Lower leg skin (tissue), 3 donors: ENCODE data around the gene OTUB1.

Experiments
- POLR2A ChIP-seq, 2 donors: fragments of 450-650 bp; IDR thresholded peaks; one replicate each; pipeline ENCODE4 v1.6.1; 2016 to 2017; ENCODE audit warnings: antibody characterized with exemption in 2 of 2, mild to moderate bottlenecking in 1 of 2, moderate library complexity in 1 of 2
- TF ChIP-seq, protein P1 (sequence below), 3 donors: fragments of 450-650 bp; IDR thresholded peaks; one replicate each; pipeline ENCODE4 v1.5.1; 2016; ENCODE audit warnings: antibody characterized with exemption in 3 of 3, mild to moderate bottlenecking in 3 of 3, moderate library complexity in 2 of 3

DNA sequence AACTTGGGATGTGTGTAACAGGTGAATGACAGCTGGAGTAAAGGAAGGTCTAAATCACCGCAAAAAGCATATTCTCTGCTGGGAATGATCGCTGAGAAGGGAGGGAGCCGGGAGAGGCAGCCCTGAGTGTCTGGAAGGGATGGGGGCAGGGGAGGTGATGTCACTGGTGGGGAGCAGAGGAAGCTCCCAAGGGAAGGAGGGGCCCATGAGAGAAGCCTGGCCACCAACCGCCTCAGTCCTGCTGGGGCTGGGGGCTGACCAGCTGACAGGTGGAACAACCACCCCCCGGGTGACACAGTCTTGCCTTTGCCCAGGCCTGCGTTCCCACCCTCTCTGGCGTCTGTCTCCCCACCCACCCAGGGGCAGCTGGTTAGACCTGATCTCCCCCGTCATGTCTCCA, 43.5 kb downstream of the OTUB1 start:
- TF ChIP-seq, protein P1, sequence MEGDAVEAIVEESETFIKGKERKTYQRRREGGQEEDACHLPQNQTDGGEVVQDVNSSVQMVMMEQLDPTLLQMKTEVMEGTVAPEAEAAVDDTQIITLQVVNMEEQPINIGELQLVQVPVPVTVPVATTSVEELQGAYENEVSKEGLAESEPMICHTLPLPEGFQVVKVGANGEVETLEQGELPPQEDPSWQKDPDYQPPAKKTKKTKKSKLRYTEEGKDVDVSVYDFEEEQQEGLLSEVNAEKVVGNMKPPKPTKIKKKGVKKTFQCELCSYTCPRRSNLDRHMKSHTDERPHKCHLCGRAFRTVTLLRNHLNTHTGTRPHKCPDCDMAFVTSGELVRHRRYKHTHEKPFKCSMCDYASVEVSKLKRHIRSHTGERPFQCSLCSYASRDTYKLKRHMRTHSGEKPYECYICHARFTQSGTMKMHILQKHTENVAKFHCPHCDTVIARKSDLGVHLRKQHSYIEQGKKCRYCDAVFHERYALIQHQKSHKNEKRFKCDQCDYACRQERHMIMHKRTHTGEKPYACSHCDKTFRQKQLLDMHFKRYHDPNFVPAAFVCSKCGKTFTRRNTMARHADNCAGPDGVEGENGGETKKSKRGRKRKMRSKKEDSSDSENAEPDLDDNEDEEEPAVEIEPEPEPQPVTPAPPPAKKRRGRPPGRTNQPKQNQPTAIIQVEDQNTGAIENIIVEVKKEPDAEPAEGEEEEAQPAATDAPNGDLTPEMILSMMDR (IDR thresholded peaks at IDR 0.05), result no peak
- TF ChIP-seq POLR2A (IDR thresholded peaks at IDR 0.05), result no peak
